H9 (cell line): ENCODE results near the gene PARVB. TPM values are rescaled to one million over a fixed set of nuclear protein-coding genes. Genes with fewer than 3 reads are reported as not detected.

Source experiments
- DNase-seq: peaks from one replicate; pipeline ENCODE4 v3.0.0-alpha.2; 2017
- H2AFZ ChIP-seq: one replicate; pipeline ENCODE4 v1.6.1; 2013; ENCODE audit warnings: mild to moderate bottlenecking, low read length, control low read depth, moderate library complexity
- H2AK5ac ChIP-seq: 2 replicates; pipeline ENCODE4 v1.6.1; 2013; ENCODE audit warnings: low read length, control low read depth, mixed read lengths; ENCODE audit not compliant: insufficient read length
- H2BK120ac ChIP-seq: one replicate; pipeline ENCODE4 v1.6.1; 2013; ENCODE audit warnings: low read depth, mild to moderate bottlenecking, low read length, control low read depth, inconsistent platforms; ENCODE audit not compliant: poor library complexity, severe bottlenecking
- H2BK12ac ChIP-seq: 2 replicates; pipeline ENCODE4 v1.6.1; 2013; ENCODE audit warnings: low read length, control low read depth, mixed read lengths, low read depth; ENCODE audit not compliant: insufficient read length
- H2BK15ac ChIP-seq: 2 replicates; pipeline ENCODE4 v1.6.1; 2013; ENCODE audit warnings: low read depth, low read length, control low read depth
- H2BK20ac ChIP-seq: one replicate; pipeline ENCODE4 v1.6.1; 2013; ENCODE audit warnings: low read depth, mild to moderate bottlenecking, low read length, control low read depth, inconsistent platforms; ENCODE audit not compliant: poor library complexity, severe bottlenecking
- H2BK5ac ChIP-seq: 2 replicates; pipeline ENCODE4 v1.6.1; 2013; ENCODE audit warnings: low read length, control low read depth, mixed read lengths; ENCODE audit not compliant: insufficient read length
- H3K14ac ChIP-seq: 2 replicates; pipeline ENCODE4 v1.6.1; 2013; ENCODE audit warnings: low read length, control low read depth; ENCODE audit not compliant: insufficient read depth
- H3K18ac ChIP-seq: 2 replicates; pipeline ENCODE4 v1.6.1; 2013; ENCODE audit warnings: low read depth, mild to moderate bottlenecking, mixed read lengths, low read length, control low read depth; ENCODE audit not compliant: insufficient read length
- H3K23ac ChIP-seq: 2 replicates; pipeline ENCODE4 v1.6.1; 2013; ENCODE audit warnings: low read length, control low read depth, mixed read lengths, low read depth; ENCODE audit not compliant: insufficient read length
- H3K23me2 ChIP-seq: 2 replicates; pipeline ENCODE4 v1.6.1; 2013; ENCODE audit warnings: low read depth, mild to moderate bottlenecking, mixed read lengths, low read length, control low read depth; ENCODE audit not compliant: insufficient read length, poor library complexity, severe bottlenecking
- H3K27ac ChIP-seq: 2 replicates; pipeline ENCODE4 v1.5.1; 2013; ENCODE audit warnings: low read length, control low read depth, mixed read lengths, low read depth; ENCODE audit not compliant: insufficient read length
- H3K27me3 ChIP-seq: 2 replicates; pipeline ENCODE4 v1.6.1; 2013; ENCODE audit warnings: low read length, control low read depth, inconsistent platforms; ENCODE audit not compliant: insufficient read depth
- H3K4ac ChIP-seq: 2 replicates; pipeline ENCODE4 v1.6.1; 2013; ENCODE audit warnings: low read depth, mild to moderate bottlenecking, control low read depth, inconsistent platforms, low read length, moderate library complexity
- H3K4me1 ChIP-seq: 2 replicates; pipeline ENCODE4 v1.6.1; 2013; ENCODE audit warnings: low read length, control low read depth, inconsistent platforms; ENCODE audit not compliant: insufficient read depth
- H3K4me2 ChIP-seq: 2 replicates; pipeline ENCODE4 v1.6.1; 2013; ENCODE audit warnings: low read length, control low read depth, mixed read lengths; ENCODE audit not compliant: insufficient read length, insufficient read depth
- H3K56ac ChIP-seq: 2 replicates; pipeline ENCODE4 v1.6.1; 2013; ENCODE audit warnings: low read depth, mild to moderate bottlenecking, mixed read lengths, low read length, control low read depth; ENCODE audit not compliant: insufficient read length
- H3K79me1 ChIP-seq: 2 replicates; pipeline ENCODE4 v1.6.1; 2013; ENCODE audit warnings: low read depth, mild to moderate bottlenecking, moderate library complexity, low read length, control low read depth, inconsistent platforms; ENCODE audit not compliant: insufficient read depth, poor library complexity, severe bottlenecking
- H3K79me2 ChIP-seq: 2 replicates; pipeline ENCODE4 v1.6.1; 2013; ENCODE audit warnings: low read length, control low read depth, inconsistent platforms; ENCODE audit not compliant: insufficient read depth
- H3K9ac ChIP-seq: 2 replicates; pipeline ENCODE4 v1.6.1; 2013; ENCODE audit warnings: low read length, control low read depth, mixed read lengths; ENCODE audit not compliant: insufficient read length; ENCODE audit errors: extremely low read depth
- H3K9me3 ChIP-seq: one replicate; pipeline ENCODE4 v1.6.1; 2013; ENCODE audit warnings: low read depth, low read length, inconsistent platforms; ENCODE audit not compliant: control insufficient read depth
- H3T11ph ChIP-seq: one replicate; pipeline ENCODE4 v1.6.1; 2013; ENCODE audit warnings: mild to moderate bottlenecking, low read length, control low read depth, inconsistent platforms
- H4K20me1 ChIP-seq: one replicate; pipeline ENCODE4 v1.6.1; 2013; ENCODE audit not compliant: control insufficient read depth, insufficient read length, insufficient read depth
- H4K5ac ChIP-seq: 2 replicates; pipeline ENCODE4 v1.6.1; 2013; ENCODE audit warnings: low read depth, mild to moderate bottlenecking, mixed read lengths, low read length, control low read depth; ENCODE audit not compliant: insufficient read length
- H4K8ac ChIP-seq: replicated peaks from 2 replicates; pipeline ENCODE4 v1.6.1; 2013; ENCODE audit warnings: low read length, control low read depth, mixed read lengths, low read depth; ENCODE audit not compliant: insufficient read length
- H4K91ac ChIP-seq: 2 replicates; pipeline ENCODE4 v1.6.1; 2013; ENCODE audit warnings: low read depth, mild to moderate bottlenecking, moderate library complexity, mixed read lengths, low read length, control low read depth; ENCODE audit not compliant: insufficient read length
- H3K27ac Mint-ChIP-seq, 3 experiments: 2 replicates in 2 of 3; 3 replicates in 1 of 3; pipeline ENCODE4 v1.8.0; 2020 to 2021; ENCODE audit warnings: mixed read lengths in 3 of 3, mild to moderate bottlenecking in 1 of 3, moderate library complexity in 1 of 3
- H3K27me3 Mint-ChIP-seq: 2 replicates; pipeline ENCODE4 v1.8.0; 2021; ENCODE audit warnings: low read depth, mild to moderate bottlenecking, moderate library complexity, mixed read lengths
- H3K36me3 Mint-ChIP-seq, 3 experiments: 2 replicates in 2 of 3; 3 replicates in 1 of 3; pipeline ENCODE4 v1.8.0; 2020 to 2021; ENCODE audit warnings: low read depth in 3 of 3, mixed read lengths in 3 of 3; ENCODE audit not compliant: insufficient read depth in 1 of 3
- H3K4me1 Mint-ChIP-seq, 2 experiments: 2 replicates each; pipeline ENCODE4 v1.8.0; 2020; ENCODE audit warnings: mixed read lengths in 2 of 2
- H3K4me3 Mint-ChIP-seq, 2 experiments: 2 replicates in 1 of 2; 3 replicates in 1 of 2; pipeline ENCODE4 v1.8.0; 2020 to 2021; ENCODE audit warnings: mild to moderate bottlenecking in 2 of 2, mixed read lengths in 2 of 2, moderate library complexity in 1 of 2
- H3K9me3 Mint-ChIP-seq, 2 experiments: 2 replicates in 1 of 2; 3 replicates in 1 of 2; pipeline ENCODE4 v1.8.0; 2020; ENCODE audit warnings: mild to moderate bottlenecking in 2 of 2, mixed read lengths in 2 of 2, moderate library complexity in 1 of 2
- WGBS: extraction: QIAGEN DNeasy Blood & Tissue Kit; methylation state at CpG from one replicate; pipeline ENCODE4 v1.1.7; 2013; ENCODE audit warnings: missing lambda C conversion rate, low lambda C conversion rate, mixed read lengths; ENCODE audit not compliant: insufficient read length; ENCODE audit errors: extremely low coverage; 5-methylcytosine and 5-hydroxymethylcytosine counted together
- total RNA-seq: library from RNA; stranded (reverse); gene quantifications from 2 replicates; pipeline ENCODE4 v1.2.1, GENCODE V29; 2021
- TF ChIP-seq, protein P1 (sequence below): fragments of 200-600 bp; sonication (generic); conservative IDR thresholded peaks from 3 replicates; pipeline ENCODE4 v1.8.0; 2021; ENCODE audit warnings: antibody characterized with exemption, mild to moderate bottlenecking

Gene PARVB
- total RNA-seq, 1 experiment from 2014 or later = 15.6 TPM

DNA sequence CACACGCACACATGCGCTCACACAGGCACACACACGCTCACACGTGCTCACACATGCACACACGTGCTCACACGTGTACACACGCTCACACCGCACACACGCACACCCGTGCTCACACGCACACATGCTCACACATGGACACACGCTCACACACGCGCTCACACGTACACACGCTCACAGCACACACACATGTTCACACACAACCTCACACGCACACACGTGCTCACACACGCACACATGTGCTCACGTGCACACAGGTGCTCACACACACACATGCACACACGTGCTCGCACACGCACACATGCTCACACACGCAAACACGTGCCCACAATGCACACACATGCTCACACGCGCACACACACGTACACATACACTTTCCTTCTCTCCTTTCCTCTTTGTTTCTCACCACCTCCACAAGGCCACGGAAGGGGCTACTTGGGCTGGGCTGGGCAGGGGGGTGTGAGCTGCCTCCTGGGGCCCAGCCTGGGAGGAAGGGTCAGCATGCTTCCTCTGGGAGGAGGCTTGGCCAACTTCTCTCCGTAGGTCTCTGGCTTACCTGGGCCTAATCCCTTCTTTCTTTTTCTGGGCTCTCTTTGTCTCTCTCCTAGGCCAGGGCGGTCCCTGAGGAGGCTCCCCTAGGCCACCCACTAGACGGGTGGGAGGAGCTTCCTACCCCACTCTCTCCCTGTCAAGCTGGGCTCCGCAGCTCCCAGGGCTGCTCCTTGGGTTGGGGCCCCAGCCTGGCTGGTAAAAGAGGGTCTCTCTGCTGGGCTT lies 122.2 kb downstream of the PARVB start:
- Histone ChIP-seq H2AFZ (no peak overlapping the region), H3K79me2 (no peaks in the 10 kb centered on the region), H2BK15ac (no peak overlapping the region), H4K91ac (no peak overlapping the region), H3K23me2 (no peaks in the 10 kb centered on the region), H4K8ac (peak overlapping the region; percentile 99), H3K4me2 (peak overlapping the region; percentile 1), H2BK12ac (no peak overlapping the region), H3K9ac (no peak overlapping the region), H3K4ac (no peak overlapping the region), H3K23ac (peak overlapping the region; percentile 88), H3T11ph (no peak overlapping the region), H3K56ac (peak overlapping the region; percentile 47), H2BK120ac (no peak overlapping the region), H4K5ac (peak overlapping the region; percentile 98), H3K18ac (peak overlapping the region; percentile 30), H4K20me1 (no peaks in the 10 kb centered on the region), H2BK5ac (peak overlapping the region; percentile 30), H3K27me3 (no peaks in the 10 kb centered on the region), H3K27ac (peak overlapping the region; percentile 62), H3K14ac (peak overlapping the region; percentile 4; the same call in 1 of the 2 replicates), H3K4me1 (peaks cover 25% of the 10 kb centered on the region), H3K79me1 (no peaks in the 10 kb centered on the region), H3K9me3 (no peaks in the 10 kb centered on the region), H2BK20ac (no peak overlapping the region), H2AK5ac (peak overlapping the region; percentile 36)
- Mint-ChIP-seq H3K9me3 (peaks cover 0 to 5% of the 10 kb centered on the region in 2 experiments; a peak in 1 of 5 replicates), H3K4me3 (peak overlapping the region; percentile 34 to 43; a peak in 4 of 5 replicates), H3K27me3 (no peaks in the 10 kb centered on the region; the same call in 1 of the 2 replicates), H3K36me3 (peaks cover 0 to 3% (median 0%) of the 10 kb centered on the region in 3 experiments; a peak in 1 of 7 replicates), H3K27ac (peak overlapping the region; percentile 98 to 99 (median 99)), H3K4me1 (peaks cover 62 to 63% of the 10 kb centered on the region in 2 experiments)
- TF ChIP-seq, protein P1, sequence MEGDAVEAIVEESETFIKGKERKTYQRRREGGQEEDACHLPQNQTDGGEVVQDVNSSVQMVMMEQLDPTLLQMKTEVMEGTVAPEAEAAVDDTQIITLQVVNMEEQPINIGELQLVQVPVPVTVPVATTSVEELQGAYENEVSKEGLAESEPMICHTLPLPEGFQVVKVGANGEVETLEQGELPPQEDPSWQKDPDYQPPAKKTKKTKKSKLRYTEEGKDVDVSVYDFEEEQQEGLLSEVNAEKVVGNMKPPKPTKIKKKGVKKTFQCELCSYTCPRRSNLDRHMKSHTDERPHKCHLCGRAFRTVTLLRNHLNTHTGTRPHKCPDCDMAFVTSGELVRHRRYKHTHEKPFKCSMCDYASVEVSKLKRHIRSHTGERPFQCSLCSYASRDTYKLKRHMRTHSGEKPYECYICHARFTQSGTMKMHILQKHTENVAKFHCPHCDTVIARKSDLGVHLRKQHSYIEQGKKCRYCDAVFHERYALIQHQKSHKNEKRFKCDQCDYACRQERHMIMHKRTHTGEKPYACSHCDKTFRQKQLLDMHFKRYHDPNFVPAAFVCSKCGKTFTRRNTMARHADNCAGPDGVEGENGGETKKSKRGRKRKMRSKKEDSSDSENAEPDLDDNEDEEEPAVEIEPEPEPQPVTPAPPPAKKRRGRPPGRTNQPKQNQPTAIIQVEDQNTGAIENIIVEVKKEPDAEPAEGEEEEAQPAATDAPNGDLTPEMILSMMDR = no peak
- no CpG with 5 or more reads among the region's 33 CpGs for WGBS
- DNase-seq = peak; percentile 56
